H1 (cell line): Measurements from ENCODE around the gene DAB2IP. TPM values are rescaled to one million over a fixed set of nuclear protein-coding genes. Genes with fewer than 3 reads are reported as not detected.

Experiments used
- CTCF ChIA-PET: fragments of 300-600 bp; sonication (Branson Sonifier 250); formaldehyde crosslinking; loops from one replicate; lab custom pipeline; 2021; ENCODE audit not compliant: partially characterized antibody; lab: Charles Lee
- POLR2A ChIA-PET: fragments of 300-600 bp; sonication (Branson Sonifier 250); formaldehyde crosslinking; loops from one replicate; lab custom pipeline; 2021; ENCODE audit warnings: inconsistent platforms; ENCODE audit not compliant: partially characterized antibody; lab: Charles Lee
- DNase-seq, 2 experiments: peaks; one replicate each; pipeline versions ENCODE4 v3.0.0 to v3.0.0-alpha.2; 2010 to 2022; ENCODE audit warnings: low spot score in 2 of 2, low read depth in 1 of 2, mixed read lengths in 1 of 2
- FAIRE-seq: peaks from 2 replicates; lab custom pipeline; 2011; peaks lifted over from hg19 to GRCh38; lab: Jason Lieb, UNC
- H2AFZ ChIP-seq: 2 replicates; pipeline ENCODE4 v1.8.1; 2012; ENCODE audit warnings: low read length, inconsistent platforms
- H2AK5ac ChIP-seq: 2 replicates; pipeline ENCODE4 v1.6.1; 2013; ENCODE audit warnings: low read depth, low read length
- H2BK120ac ChIP-seq: replicated peaks from 2 replicates; pipeline ENCODE3; 2013; ENCODE audit warnings: low read depth, low read length, inconsistent platforms
- H2BK12ac ChIP-seq: 2 replicates; pipeline ENCODE4 v1.6.1; 2013; ENCODE audit warnings: low read depth, low read length
- H2BK15ac ChIP-seq: 2 replicates; pipeline ENCODE4 v1.6.1; 2013; ENCODE audit warnings: low read length
- H2BK20ac ChIP-seq: 2 replicates; pipeline ENCODE4 v1.6.1; 2013; ENCODE audit warnings: low read length
- H2BK5ac ChIP-seq: 2 replicates; pipeline ENCODE4 v1.6.1; 2013; ENCODE audit warnings: low read depth, low read length
- H3K14ac ChIP-seq: 2 replicates; pipeline ENCODE4 v1.6.1; 2013; ENCODE audit warnings: inconsistent platforms; ENCODE audit not compliant: insufficient read length
- H3K18ac ChIP-seq: 2 replicates; pipeline ENCODE4 v1.6.1; 2013; ENCODE audit warnings: low read length; ENCODE audit errors: extremely low read depth
- H3K23ac ChIP-seq: 2 replicates; pipeline ENCODE4 v1.6.1; 2013; ENCODE audit warnings: inconsistent platforms; ENCODE audit not compliant: insufficient read length
- H3K23me2 ChIP-seq: 2 replicates; pipeline ENCODE4 v1.6.1; 2013; ENCODE audit warnings: low read depth, low read length
- H3K27ac ChIP-seq: 2 replicates; pipeline ENCODE4 v1.6.1; 2011; ENCODE audit warnings: low read depth, low read length, inconsistent platforms
- H3K27me3 ChIP-seq, 4 experiments: replicated peaks in 1 of 4; 1 replicate in 1 of 4; 2 replicates in 3 of 4; pipeline versions ENCODE4 v1.6.1 to v1.8.1; 2011 to 2013; ENCODE audit warnings: low read length in 3 of 4, mild to moderate bottlenecking in 3 of 4, inconsistent platforms in 2 of 4, mixed read lengths in 2 of 4, moderate library complexity in 1 of 4; ENCODE audit not compliant: control insufficient read depth in 3 of 4, insufficient read depth in 3 of 4; ENCODE audit errors: extremely low read depth in 1 of 4
- H3K36me3 ChIP-seq, 4 experiments: 2 replicates each; pipeline versions ENCODE4 v1.6.1 to v1.8.1; 2011 to 2013; ENCODE audit warnings: mild to moderate bottlenecking in 4 of 4, low read length in 3 of 4, moderate library complexity in 2 of 4, control low read depth in 1 of 4, inconsistent platforms in 1 of 4; ENCODE audit not compliant: insufficient read depth in 4 of 4, control insufficient read depth in 2 of 4
- H3K4ac ChIP-seq: replicated peaks from 2 replicates; pipeline ENCODE3; 2013; ENCODE audit warnings: low read length, low read depth, mixed read lengths, inconsistent platforms; ENCODE audit not compliant: insufficient read length
- H3K4me1 ChIP-seq, 4 experiments: replicated peaks in 1 of 4; 1 replicate in 1 of 4; 2 replicates in 3 of 4; pipeline versions ENCODE4 v1.6.1 to v1.8.1; 2011 to 2013; ENCODE audit warnings: low read length in 3 of 4, inconsistent platforms in 2 of 4, mixed read lengths in 1 of 4; ENCODE audit not compliant: insufficient read depth in 4 of 4, control insufficient read depth in 3 of 4
- H3K4me2 ChIP-seq, 2 experiments: 2 replicates each; pipeline versions ENCODE4 v1.6.1 to v1.8.1; 2011 to 2013; ENCODE audit warnings: low read depth in 2 of 2, low read length in 2 of 2, control low read depth in 1 of 2, inconsistent platforms in 1 of 2, mild to moderate bottlenecking in 1 of 2; ENCODE audit not compliant: insufficient read depth in 1 of 2
- H3K4me3 ChIP-seq, 4 experiments: fragments of 200-600, 300-600 bp in 1 of 4; sonication (generic), shearing (Covaris generic), sonication (Bioruptor Twin) in 1 of 4; 2 replicates each; pipeline versions ENCODE4 v1.5.1 to v1.8.1; 2011 to 2016; ENCODE audit warnings: low read length in 4 of 4, low read depth in 3 of 4, control low read depth in 2 of 4, inconsistent platforms in 2 of 4, mild to moderate bottlenecking in 2 of 4, mixed read lengths in 1 of 4, moderate library complexity in 1 of 4; ENCODE audit not compliant: insufficient read depth in 2 of 4; ENCODE audit errors: extremely low read depth in 1 of 4
- H3K56ac ChIP-seq: replicated peaks from 2 replicates; pipeline ENCODE3; 2013; ENCODE audit warnings: low read depth, mild to moderate bottlenecking, mixed read lengths, low read length, inconsistent platforms; ENCODE audit not compliant: insufficient read length
- H3K79me1 ChIP-seq: 2 replicates; pipeline ENCODE4 v1.6.1; 2013; ENCODE audit warnings: low read depth, low read length, control low read depth
- H3K79me2 ChIP-seq, 2 experiments: 2 replicates each; pipeline versions ENCODE4 v1.6.1 to v1.8.1; 2012 to 2013; ENCODE audit warnings: low read length in 2 of 2, mild to moderate bottlenecking in 2 of 2, inconsistent platforms in 1 of 2; ENCODE audit not compliant: insufficient read depth in 2 of 2, control insufficient read depth in 1 of 2
- H3K9ac ChIP-seq, 4 experiments: replicated peaks in 1 of 4; 1 replicate in 1 of 4; 2 replicates in 3 of 4; pipeline versions ENCODE4 v1.6.1 to v1.8.1; 2011 to 2013; ENCODE audit warnings: low read depth in 3 of 4, low read length in 3 of 4, control low read depth in 2 of 4, mild to moderate bottlenecking in 2 of 4, moderate library complexity in 2 of 4, inconsistent platforms in 1 of 4; ENCODE audit errors: extremely low read depth in 1 of 4
- H3K9me3 ChIP-seq, 2 experiments: 2 replicates each; pipeline versions ENCODE4 v1.6.1 to v1.8.1; 2012 to 2013; ENCODE audit warnings: mild to moderate bottlenecking in 2 of 2, moderate library complexity in 2 of 2, control low read depth in 1 of 2, inconsistent platforms in 1 of 2, low read depth in 1 of 2, low read length in 1 of 2, mixed read lengths in 1 of 2; ENCODE audit not compliant: insufficient read depth in 2 of 2
- H4K20me1 ChIP-seq, 2 experiments: replicated peaks in 1 of 2; 2 replicates each; pipeline versions ENCODE3 to v1.8.1; 2011 to 2013; ENCODE audit warnings: inconsistent platforms in 2 of 2, low read length in 2 of 2, mild to moderate bottlenecking in 1 of 2; ENCODE audit not compliant: insufficient read depth in 2 of 2, control insufficient read depth in 1 of 2
- H4K5ac ChIP-seq: 2 replicates; pipeline ENCODE4 v1.6.1; 2013; ENCODE audit warnings: low read length, low read depth, mixed read lengths, inconsistent platforms; ENCODE audit not compliant: insufficient read length
- H4K8ac ChIP-seq: 2 replicates; pipeline ENCODE4 v1.8.0; 2013; ENCODE audit warnings: mild to moderate bottlenecking, moderate library complexity, low read length, inconsistent platforms; ENCODE audit not compliant: insufficient read depth; ENCODE audit errors: extremely low read depth
- H4K91ac ChIP-seq: replicated peaks from 2 replicates; pipeline ENCODE3; 2013; ENCODE audit warnings: low read length, mixed read lengths, inconsistent platforms; ENCODE audit not compliant: insufficient read length
- BACH1 ChIP-seq: IDR thresholded peaks from 2 replicates; pipeline ENCODE4 v1.6.1; 2012; ENCODE audit warnings: low read length, improper control_type of control experiment
- RXRA ChIP-seq: IDR thresholded peaks from 2 replicates; pipeline ENCODE4 v1.6.1; 2011; ENCODE audit warnings: low read depth, mild to moderate bottlenecking, low read length, moderate library complexity; ENCODE audit not compliant: insufficient read depth
- SIX5 ChIP-seq: IDR thresholded peaks from 2 replicates; pipeline ENCODE4 v1.6.1; 2011; ENCODE audit warnings: mild to moderate bottlenecking, low read depth, low read length
- ZNF274 ChIP-seq: IDR thresholded peaks from 2 replicates; pipeline ENCODE4 v1.7.0; 2012; ENCODE audit warnings: low read length, borderline replicate concordance; ENCODE audit errors: extremely low read depth
- WGBS, 2 experiments: shearing (Covaris generic) in 1 of 2; methylation state at CpG; one replicate each; pipeline versions ENCODE4 v1.1.6 to v1.1.7; 2013 to 2015; ENCODE audit warnings: low lambda C conversion rate in 2 of 2, mixed read lengths in 2 of 2, inconsistent platforms in 1 of 2, low coverage in 1 of 2, missing lambda C conversion rate in 1 of 2; ENCODE audit not compliant: insufficient replicate concordance in 2 of 2, insufficient coverage in 1 of 2, insufficient read length in 1 of 2; ENCODE audit errors: extremely low coverage in 1 of 2, missing lambda C conversion rate in 1 of 2; 5-methylcytosine and 5-hydroxymethylcytosine counted together
- polyA plus RNA-seq, 7 experiments: library from polyadenylated mRNA; depleted of rRNA in 3 of 7; stranded (reverse) in 5 of 7; unstranded in 2 of 7; fragments of >200 nt in 5 of 7; fragments of 200-250 nt in 2 of 7; gene quantifications; 1 replicate in 5 of 7; 2 replicates in 1 of 7; 4 replicates in 1 of 7; pipeline versions ENCODE4 v1.2.1 to v1.2.3, GENCODE V29; 2011 to 2013; ENCODE audit warnings: missing spikeins in 2 of 7, mixed read lengths in 2 of 7
- total RNA-seq: library from RNA; stranded (reverse); fragmentation: NEBNext Ultra II Directional; extraction: Animal tissue kit (Norgen Biotek cat#: 25700); gene quantifications from 2 replicates; pipeline ENCODE4 v1.2.1, GENCODE V29; 2021

Gene DAB2IP
- total and polyA plus RNA-seq, 2 of the 8 experiments (the other 6 are each of a cell fraction or from before 2014, with no cell fraction given), result 19.7 to 39.5 TPM

GRCh38 chr9:121748074-121748473 is 96.6 kb downstream of the DAB2IP start:
- H2AK5ac ChIP-seq, result no peak overlapping the region
- H3K56ac ChIP-seq, result no peak overlapping the region
- peaks cover 29% of the 10 kb centered on the region for H3K79me1 ChIP-seq
- H3K18ac ChIP-seq, result no peak overlapping the region
- H3K4me3 ChIP-seq, result no peak overlapping the region
- POLR2A ChIA-PET, result no interaction called here
- H2BK12ac ChIP-seq, result no peak overlapping the region
- H2BK15ac ChIP-seq, result no peak overlapping the region
- H2AFZ ChIP-seq, result no peak overlapping the region
- no peaks in the 10 kb centered on the region for H3K9me3 ChIP-seq
- CTCF ChIA-PET, result interaction anchor here (0.6 to 20.3 kb wide), 7 partner anchors 8 to 242 kb away, joined by 3 to 305 read pairs (median 4); no protein-coding TSS in a partner anchor
- peaks cover 10 to 21% (median 13%) of the 10 kb centered on the region in 4 experiments for H3K4me1 ChIP-seq
- 86% methylated on average over 6 of the region's 6 CpGs; no CpG with 5 or more reads in 1 of the 2 experiments for WGBS, 2 experiments
- H2BK5ac ChIP-seq, result no peak overlapping the region
- peaks cover 0 to 61% of the 10 kb centered on the region in 2 experiments; a peak in 2 of 4 replicates for H3K79me2 ChIP-seq
- no peaks in the 10 kb centered on the region; a peak in 1 of 7 replicates for H3K27me3 ChIP-seq
- H3K14ac ChIP-seq, result no peak overlapping the region
- H4K5ac ChIP-seq, result no peak overlapping the region
- FAIRE-seq (no peak), DNase-seq (no peak)
- no peak overlapping the region for H3K4ac ChIP-seq
- H3K36me3 ChIP-seq, result no peaks in the 10 kb centered on the region
- no peak overlapping the region for H4K8ac ChIP-seq
- no peak overlapping the region for H3K4me2 ChIP-seq
- no peak overlapping the region for H3K23ac ChIP-seq
- no peak overlapping the region for H2BK20ac ChIP-seq
- H2BK120ac ChIP-seq, result no peak overlapping the region
- no peak overlapping the region for H3K27ac ChIP-seq
- H3K23me2 ChIP-seq, result no peaks in the 10 kb centered on the region
- H4K20me1 ChIP-seq, result peaks cover 20 to 28% of the 10 kb centered on the region in 2 experiments
- no peak overlapping the region for H3K9ac ChIP-seq
- no peak overlapping the region for H4K91ac ChIP-seq
- TF ChIP-seq ZNF274, result no peak
- no peak for TF ChIP-seq BACH1
- TF ChIP-seq RXRA, result no peak
- TF ChIP-seq SIX5, result no peak
